Measurements from ENCODE around the gene FPR1.

The FPR1 gene

DNA sequence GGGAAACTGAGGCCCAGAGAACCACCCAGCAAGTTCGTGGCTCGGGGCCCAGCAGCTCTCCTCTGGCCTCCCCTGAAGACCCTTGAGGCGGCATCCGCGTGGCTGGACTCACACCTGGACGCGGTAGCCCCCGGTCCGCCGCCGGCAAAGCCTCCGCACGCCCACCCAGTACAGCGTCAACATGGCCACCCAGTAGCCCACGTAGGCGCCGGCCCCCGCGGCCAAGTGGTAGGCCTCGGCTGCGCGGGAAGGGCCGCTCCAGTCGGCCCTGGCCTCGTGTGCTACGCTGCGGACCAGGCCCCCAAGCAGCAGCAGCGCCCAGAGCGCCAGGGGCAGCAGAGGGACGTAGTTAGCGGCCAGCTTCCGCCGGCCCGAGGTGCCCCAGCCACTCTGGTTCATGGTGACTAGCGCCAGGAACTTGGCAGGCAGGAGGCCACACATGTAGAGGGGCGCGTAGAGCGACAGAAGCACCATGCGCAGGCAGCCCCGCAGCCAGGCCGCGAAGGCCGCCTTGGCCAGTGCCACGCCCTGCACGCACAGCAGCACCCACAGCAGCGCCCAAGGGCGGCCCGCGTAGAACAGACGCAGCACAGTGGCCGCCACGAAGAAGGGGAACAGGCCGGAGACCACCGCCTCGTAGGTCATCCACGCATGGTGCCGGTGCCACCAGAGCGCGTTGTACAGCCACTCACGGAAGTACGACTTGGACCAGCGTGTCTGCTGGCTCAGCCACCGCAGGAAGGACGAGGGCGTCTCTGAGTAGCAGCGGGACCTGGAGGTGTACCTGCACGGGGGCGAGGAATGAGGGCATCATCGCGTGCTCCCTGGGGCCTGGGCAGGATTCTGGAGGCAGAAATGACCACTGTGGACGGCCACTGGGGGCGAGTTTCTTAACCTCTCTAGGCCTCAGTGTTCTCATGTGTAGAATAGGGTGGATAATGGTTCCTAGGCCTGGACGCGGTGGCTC, 38.1 kb downstream of the FPR1 start:
- no peaks in the 10 kb centered on the region for H3K79me2 ChIP-seq (ENCODE audit: insufficient read depth, low read length)
- no peak overlapping the region for H3K9ac ChIP-seq (ENCODE audit: low read length)
- no peaks in the 10 kb centered on the region for H3F3A ChIP-seq (ENCODE audit: insufficient read depth, low read length)
- no peak overlapping the region for H3K27ac ChIP-seq (ENCODE audit: low read depth, low read length, poor library complexity, severe bottlenecking)
- no peak overlapping the region for H3K4me2 ChIP-seq (ENCODE audit: low read length)
- TF ChIP-seq, protein P1, sequence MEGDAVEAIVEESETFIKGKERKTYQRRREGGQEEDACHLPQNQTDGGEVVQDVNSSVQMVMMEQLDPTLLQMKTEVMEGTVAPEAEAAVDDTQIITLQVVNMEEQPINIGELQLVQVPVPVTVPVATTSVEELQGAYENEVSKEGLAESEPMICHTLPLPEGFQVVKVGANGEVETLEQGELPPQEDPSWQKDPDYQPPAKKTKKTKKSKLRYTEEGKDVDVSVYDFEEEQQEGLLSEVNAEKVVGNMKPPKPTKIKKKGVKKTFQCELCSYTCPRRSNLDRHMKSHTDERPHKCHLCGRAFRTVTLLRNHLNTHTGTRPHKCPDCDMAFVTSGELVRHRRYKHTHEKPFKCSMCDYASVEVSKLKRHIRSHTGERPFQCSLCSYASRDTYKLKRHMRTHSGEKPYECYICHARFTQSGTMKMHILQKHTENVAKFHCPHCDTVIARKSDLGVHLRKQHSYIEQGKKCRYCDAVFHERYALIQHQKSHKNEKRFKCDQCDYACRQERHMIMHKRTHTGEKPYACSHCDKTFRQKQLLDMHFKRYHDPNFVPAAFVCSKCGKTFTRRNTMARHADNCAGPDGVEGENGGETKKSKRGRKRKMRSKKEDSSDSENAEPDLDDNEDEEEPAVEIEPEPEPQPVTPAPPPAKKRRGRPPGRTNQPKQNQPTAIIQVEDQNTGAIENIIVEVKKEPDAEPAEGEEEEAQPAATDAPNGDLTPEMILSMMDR (IDR thresholded peaks at IDR 0.05; ENCODE audit: low read length) = no peak
- no peak for TF ChIP-seq EZH2 (IDR thresholded peaks at IDR 0.05; ENCODE audit: borderline replicate concordance, low read length)
- H4K20me1 ChIP-seq (ENCODE audit: insufficient read depth, low read length) = no peaks in the 10 kb centered on the region
- no peak overlapping the region for H2AFZ ChIP-seq (ENCODE audit: low read length)
- no peaks in the 10 kb centered on the region for H3K9me2 ChIP-seq (ENCODE audit: low read depth, low read length)
- no peak overlapping the region for H3K4me3 ChIP-seq (ENCODE audit: low read depth, low read length, poor library complexity, severe bottlenecking)
- no peaks in the 10 kb centered on the region for H3K27me3 ChIP-seq (ENCODE audit: insufficient read depth, low read length)
- no peaks in the 10 kb centered on the region for H3K9me3 ChIP-seq (ENCODE audit: low read length)
- no peaks in the 10 kb centered on the region for H3K36me3 ChIP-seq (ENCODE audit: insufficient read depth, low read length)
- H3K4me1 ChIP-seq (ENCODE audit: insufficient read depth, low read length, severe bottlenecking) = no peaks in the 10 kb centered on the region

DNA sequence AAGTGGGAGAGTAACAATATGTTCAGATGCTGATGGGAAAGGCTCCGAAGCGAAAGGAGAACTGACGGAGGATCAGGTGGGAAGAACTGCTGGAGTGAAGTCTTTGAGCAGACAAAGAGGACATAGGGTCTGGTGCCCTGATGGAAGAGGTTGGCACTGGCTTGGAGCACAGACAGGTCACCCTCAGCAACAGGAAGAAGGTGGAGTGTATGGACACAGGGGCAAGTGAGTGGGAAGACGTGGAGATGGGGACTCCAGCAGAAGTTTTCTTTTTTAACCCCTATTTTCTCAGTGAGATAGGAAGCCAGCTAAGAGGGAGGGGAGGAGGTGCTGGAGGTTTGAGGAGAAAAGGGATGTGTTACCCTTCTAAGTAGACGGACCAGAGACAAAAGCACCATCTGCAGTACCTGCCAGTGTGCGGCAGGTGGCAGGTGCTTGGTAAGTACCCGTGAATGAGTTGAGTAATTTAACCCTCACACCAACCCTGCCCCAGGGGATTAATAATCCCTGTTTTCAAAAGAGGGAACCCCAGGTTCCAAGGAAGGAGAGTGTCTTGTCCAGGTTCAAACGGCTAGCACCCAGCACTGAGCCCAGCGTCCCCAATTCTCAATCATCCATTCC, 39.1 kb downstream of the FPR1 start:
- Histone ChIP-seq H3K4me1 (ENCODE audit: insufficient read depth, low read length, severe bottlenecking) (no peaks in the 10 kb centered on the region), H3K79me2 (ENCODE audit: insufficient read depth, low read length) (no peaks in the 10 kb centered on the region), H3K9me2 (ENCODE audit: low read depth, low read length) (no peaks in the 10 kb centered on the region), H3K36me3 (ENCODE audit: insufficient read depth, low read length) (no peaks in the 10 kb centered on the region), H3K4me3 (ENCODE audit: low read depth, low read length, poor library complexity, severe bottlenecking) (no peak overlapping the region), H3K9me3 (ENCODE audit: low read length) (no peaks in the 10 kb centered on the region), H2AFZ (ENCODE audit: low read length) (no peak overlapping the region), H4K20me1 (ENCODE audit: insufficient read depth, low read length) (no peaks in the 10 kb centered on the region), H3K27ac (ENCODE audit: low read depth, low read length, poor library complexity, severe bottlenecking) (no peak overlapping the region), H3K9ac (ENCODE audit: low read length) (no peak overlapping the region), H3K4me2 (ENCODE audit: low read length) (no peak overlapping the region), H3K27me3 (ENCODE audit: insufficient read depth, low read length) (no peaks in the 10 kb centered on the region), H3F3A (ENCODE audit: insufficient read depth, low read length) (no peaks in the 10 kb centered on the region)
- TF ChIP-seq EZH2 (IDR thresholded peaks at IDR 0.05; ENCODE audit: borderline replicate concordance, low read length) = no peak
- TF ChIP-seq, protein P1 (IDR thresholded peaks at IDR 0.05; ENCODE audit: low read length) = peak; percentile 65

DNA sequence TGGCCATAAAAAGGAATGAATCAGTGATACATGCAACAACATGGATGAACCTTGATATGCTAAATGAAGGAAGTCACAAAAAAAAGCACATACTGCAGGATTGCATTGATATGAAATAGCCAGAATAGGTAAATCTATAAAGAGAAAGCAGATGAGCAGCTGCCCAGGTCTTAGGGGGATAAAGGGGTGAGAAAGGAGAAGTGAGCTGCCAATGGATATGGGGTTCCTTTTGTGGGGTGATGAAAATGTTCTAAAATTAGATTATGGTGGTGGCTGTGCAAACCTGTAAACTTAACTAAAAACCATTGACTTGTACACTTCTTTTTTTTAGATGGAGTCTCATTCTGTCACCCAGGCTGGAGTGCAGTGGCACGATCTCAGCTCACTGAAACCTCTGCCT, 40.0 kb downstream of the FPR1 start:
- Histone ChIP-seq H4K20me1 (ENCODE audit: insufficient read depth, low read length) (no peaks in the 10 kb centered on the region), H3K36me3 (ENCODE audit: insufficient read depth, low read length) (no peaks in the 10 kb centered on the region; the same call in 1 of the 2 replicates), H3K4me2 (ENCODE audit: low read length) (no peak overlapping the region), H3K9me2 (ENCODE audit: low read depth, low read length) (no peaks in the 10 kb centered on the region), H3K27me3 (ENCODE audit: insufficient read depth, low read length) (no peaks in the 10 kb centered on the region), H3K27ac (ENCODE audit: low read depth, low read length, poor library complexity, severe bottlenecking) (no peak overlapping the region), H3K9me3 (ENCODE audit: low read length) (no peaks in the 10 kb centered on the region), H3K4me1 (ENCODE audit: insufficient read depth, low read length, severe bottlenecking) (no peaks in the 10 kb centered on the region), H2AFZ (ENCODE audit: low read length) (no peak overlapping the region), H3K4me3 (ENCODE audit: low read depth, low read length, poor library complexity, severe bottlenecking) (no peak overlapping the region), H3K9ac (ENCODE audit: low read length) (no peak overlapping the region), H3F3A (ENCODE audit: insufficient read depth, low read length) (no peaks in the 10 kb centered on the region), H3K79me2 (ENCODE audit: insufficient read depth, low read length) (no peaks in the 10 kb centered on the region)
- TF ChIP-seq EZH2 (IDR thresholded peaks at IDR 0.05; ENCODE audit: borderline replicate concordance, low read length) = no peak
- TF ChIP-seq, protein P1 (IDR thresholded peaks at IDR 0.05; ENCODE audit: low read length) = no peak
